Neural cell (in vitro differentiated cells): ENCODE measurements around the gene DBF4B. TPM values are rescaled to one million over a fixed set of nuclear protein-coding genes. Genes with fewer than 3 reads are reported as not detected.

ENCODE experiments used
- H2AFZ ChIP-seq: fragments of 200-600, 300-800 bp; sonication (generic), shearing (Covaris generic); 2 replicates; pipeline ENCODE4 v1.6.0; 2014; ENCODE audit warnings: low read depth, mild to moderate bottlenecking, antibody characterized with exemption, low read length, moderate library complexity
- H3F3A ChIP-seq: fragments of 200-600 bp; shearing (Covaris generic); 2 replicates; pipeline ENCODE4 v1.6.1; 2016; ENCODE audit warnings: mild to moderate bottlenecking, moderate library complexity, mixed read lengths, antibody characterized with exemption, low read length; ENCODE audit not compliant: insufficient read depth, poor library complexity, severe bottlenecking
- H3K27ac ChIP-seq: fragments of 200-600, 300-800 bp; sonication (generic), shearing (Covaris generic); 2 replicates; pipeline ENCODE4 v1.5.1; 2014; ENCODE audit warnings: mild to moderate bottlenecking, low read length, moderate library complexity
- H3K27me3 ChIP-seq: fragments of 300-800, 200-600 bp; sonication (generic), shearing (Covaris generic); 2 replicates; pipeline ENCODE4 v1.6.0; 2014; ENCODE audit warnings: mild to moderate bottlenecking, low read depth, low read length, moderate library complexity; ENCODE audit not compliant: insufficient read depth
- H3K36me3 ChIP-seq: fragments of 300-800, 200-600 bp; sonication (generic), shearing (Covaris generic); 2 replicates; pipeline ENCODE4 v1.5.1; 2014; ENCODE audit warnings: mild to moderate bottlenecking, antibody characterized with exemption, low read length, moderate library complexity; ENCODE audit not compliant: insufficient read depth
- H3K4me2 ChIP-seq: fragments of 300-800, 200-600 bp; sonication (generic), shearing (Covaris generic); 2 replicates; pipeline ENCODE4 v1.6.0; 2014; ENCODE audit warnings: mild to moderate bottlenecking, low read length
- H3K4me3 ChIP-seq: fragments of 300-800, 200-600 bp; sonication (generic), shearing (Covaris generic); 2 replicates; pipeline ENCODE4 v1.5.1; 2014; ENCODE audit warnings: mild to moderate bottlenecking, low read length, moderate library complexity
- H3K79me2 ChIP-seq: fragments of 200-600 bp; shearing (Covaris generic); replicated peaks from 2 replicates; pipeline ENCODE4 v1.6.0; 2014; ENCODE audit warnings: mild to moderate bottlenecking, low read length, moderate library complexity; ENCODE audit not compliant: insufficient read depth
- H3K9ac ChIP-seq: fragments of 300-800, 200-600 bp; sonication (generic), shearing (Covaris generic); 2 replicates; pipeline ENCODE4 v1.6.1; 2016; ENCODE audit warnings: mild to moderate bottlenecking, low read length, mixed read lengths
- H3K9me2 ChIP-seq: fragments of 200-600 bp; shearing (Covaris generic); 2 replicates; pipeline ENCODE4 v1.6.1; 2016; ENCODE audit warnings: mild to moderate bottlenecking, low read length, mixed read lengths; ENCODE audit not compliant: insufficient read depth
- H3K9me3 ChIP-seq: fragments of 200-600, 300-800 bp; sonication (generic), shearing (Covaris generic); 2 replicates; pipeline ENCODE4 v1.6.1; 2016; ENCODE audit warnings: mild to moderate bottlenecking, mixed run types, low read length, moderate library complexity, mixed read lengths
- H4K20me1 ChIP-seq: fragments of 200-600 bp; shearing (Covaris generic); 2 replicates; pipeline ENCODE4 v1.6.1; 2016; ENCODE audit warnings: mild to moderate bottlenecking, mixed run types; ENCODE audit not compliant: insufficient read depth
- EP300 ChIP-seq: fragments of 450-650 bp; conservative IDR thresholded peaks from 2 replicates; pipeline ENCODE4 v1.6.1; 2014; ENCODE audit warnings: antibody characterized with exemption, mild to moderate bottlenecking, moderate library complexity; ENCODE audit not compliant: poor library complexity, severe bottlenecking
- EZH2 ChIP-seq: fragments of 200-600, 300-800 bp; shearing (Covaris generic), sonication (generic); IDR thresholded peaks from 2 replicates; pipeline ENCODE4 v1.6.1; 2014; ENCODE audit warnings: antibody characterized with exemption, low read length, borderline replicate concordance, mild to moderate bottlenecking; ENCODE audit not compliant: insufficient read depth, poor library complexity, severe bottlenecking
- MXI1 ChIP-seq: fragments of 450-650 bp; conservative IDR thresholded peaks from 2 replicates; pipeline ENCODE4 v1.6.1; 2014; ENCODE audit warnings: antibody characterized with exemption, mild to moderate bottlenecking; ENCODE audit not compliant: poor library complexity, severe bottlenecking
- POLR2AphosphoS5 ChIP-seq: IDR thresholded peaks from 2 replicates; pipeline ENCODE4 v1.6.1; 2012
- RAD21 ChIP-seq: fragments of 450-650 bp; conservative IDR thresholded peaks from 2 replicates; pipeline ENCODE4 v1.6.1; 2014; ENCODE audit warnings: antibody characterized with exemption, mild to moderate bottlenecking, moderate library complexity
- SMC3 ChIP-seq: fragments of 450-650 bp; conservative IDR thresholded peaks from 2 replicates; pipeline ENCODE4 v1.6.1; 2014; ENCODE audit warnings: antibody characterized with exemption, mild to moderate bottlenecking, moderate library complexity; ENCODE audit not compliant: poor library complexity
- TAF1 ChIP-seq: IDR thresholded peaks from 2 replicates; pipeline ENCODE4 v1.6.1; 2012; ENCODE audit warnings: low read depth
- polyA plus RNA-seq: library from polyadenylated mRNA; depleted of rRNA; stranded (reverse); fragments of >200 nt; gene quantifications from 2 replicates; pipeline ENCODE4 v1.2.3, GENCODE V29; 2014
- TF ChIP-seq, protein P1 (sequence below): IDR thresholded peaks from 2 replicates; pipeline ENCODE4 v1.6.1; 2012; ENCODE audit warnings: borderline replicate concordance
- TF ChIP-seq, protein P2 (sequence below): fragments of 450-650 bp; IDR thresholded peaks from 2 replicates; pipeline ENCODE4 v1.5.1; 2014; ENCODE audit warnings: antibody characterized with exemption, mild to moderate bottlenecking, moderate library complexity; ENCODE audit not compliant: poor library complexity, severe bottlenecking

DBF4B gene
- polyA plus RNA-seq, 1 donor from 2014 or later: 10.7 TPM

DNA sequence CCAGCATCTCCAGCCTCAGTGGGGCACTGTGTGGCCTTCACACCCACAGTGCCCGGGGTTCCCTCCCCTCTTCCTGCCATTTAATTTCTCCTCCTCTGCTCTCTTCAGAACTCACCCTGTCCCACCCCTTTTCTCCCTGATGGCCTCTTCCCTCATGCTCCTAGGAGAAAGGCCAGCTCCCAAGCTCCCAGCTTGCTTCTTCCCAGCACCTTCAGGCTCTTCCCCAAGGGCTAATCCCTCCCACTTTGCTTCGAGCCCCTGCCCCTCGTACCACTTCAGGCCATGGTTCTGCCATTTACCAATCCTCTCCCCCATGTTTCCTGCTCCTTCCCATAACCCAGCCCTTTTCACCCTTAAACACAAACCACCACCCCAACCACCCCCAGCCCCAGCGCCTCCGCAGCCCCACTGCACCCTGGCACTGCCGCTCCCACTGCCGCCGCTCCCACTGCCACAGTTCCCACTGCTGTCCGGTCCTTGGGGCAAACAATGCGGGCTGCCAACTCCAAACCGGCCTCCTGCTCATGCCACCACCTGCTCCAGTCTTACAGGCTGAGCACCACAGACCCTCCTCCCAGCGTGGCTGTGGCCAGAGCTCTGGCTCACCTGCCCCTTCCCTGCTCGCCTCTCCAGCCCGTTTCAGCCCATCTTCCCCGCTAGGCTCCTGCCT, 78.9 kb downstream of the DBF4B start:
- H3K9me2 ChIP-seq: no peaks in the 10 kb centered on the region
- no peaks in the 10 kb centered on the region for H3K36me3 ChIP-seq
- no peak overlapping the region for H3K4me2 ChIP-seq
- H3K27ac ChIP-seq: no peak overlapping the region
- H2AFZ ChIP-seq: no peak overlapping the region
- TF ChIP-seq MXI1 (no peak), TAF1 (no peak), POLR2AphosphoS5 (no peak), SMC3 (no peak), RAD21 (no peak), EP300 (no peak), EZH2 (no peak)
- TF ChIP-seq, protein P1, sequence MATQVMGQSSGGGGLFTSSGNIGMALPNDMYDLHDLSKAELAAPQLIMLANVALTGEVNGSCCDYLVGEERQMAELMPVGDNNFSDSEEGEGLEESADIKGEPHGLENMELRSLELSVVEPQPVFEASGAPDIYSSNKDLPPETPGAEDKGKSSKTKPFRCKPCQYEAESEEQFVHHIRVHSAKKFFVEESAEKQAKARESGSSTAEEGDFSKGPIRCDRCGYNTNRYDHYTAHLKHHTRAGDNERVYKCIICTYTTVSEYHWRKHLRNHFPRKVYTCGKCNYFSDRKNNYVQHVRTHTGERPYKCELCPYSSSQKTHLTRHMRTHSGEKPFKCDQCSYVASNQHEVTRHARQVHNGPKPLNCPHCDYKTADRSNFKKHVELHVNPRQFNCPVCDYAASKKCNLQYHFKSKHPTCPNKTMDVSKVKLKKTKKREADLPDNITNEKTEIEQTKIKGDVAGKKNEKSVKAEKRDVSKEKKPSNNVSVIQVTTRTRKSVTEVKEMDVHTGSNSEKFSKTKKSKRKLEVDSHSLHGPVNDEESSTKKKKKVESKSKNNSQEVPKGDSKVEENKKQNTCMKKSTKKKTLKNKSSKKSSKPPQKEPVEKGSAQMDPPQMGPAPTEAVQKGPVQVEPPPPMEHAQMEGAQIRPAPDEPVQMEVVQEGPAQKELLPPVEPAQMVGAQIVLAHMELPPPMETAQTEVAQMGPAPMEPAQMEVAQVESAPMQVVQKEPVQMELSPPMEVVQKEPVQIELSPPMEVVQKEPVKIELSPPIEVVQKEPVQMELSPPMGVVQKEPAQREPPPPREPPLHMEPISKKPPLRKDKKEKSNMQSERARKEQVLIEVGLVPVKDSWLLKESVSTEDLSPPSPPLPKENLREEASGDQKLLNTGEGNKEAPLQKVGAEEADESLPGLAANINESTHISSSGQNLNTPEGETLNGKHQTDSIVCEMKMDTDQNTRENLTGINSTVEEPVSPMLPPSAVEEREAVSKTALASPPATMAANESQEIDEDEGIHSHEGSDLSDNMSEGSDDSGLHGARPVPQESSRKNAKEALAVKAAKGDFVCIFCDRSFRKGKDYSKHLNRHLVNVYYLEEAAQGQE: no peak
- TF ChIP-seq, protein P2, sequence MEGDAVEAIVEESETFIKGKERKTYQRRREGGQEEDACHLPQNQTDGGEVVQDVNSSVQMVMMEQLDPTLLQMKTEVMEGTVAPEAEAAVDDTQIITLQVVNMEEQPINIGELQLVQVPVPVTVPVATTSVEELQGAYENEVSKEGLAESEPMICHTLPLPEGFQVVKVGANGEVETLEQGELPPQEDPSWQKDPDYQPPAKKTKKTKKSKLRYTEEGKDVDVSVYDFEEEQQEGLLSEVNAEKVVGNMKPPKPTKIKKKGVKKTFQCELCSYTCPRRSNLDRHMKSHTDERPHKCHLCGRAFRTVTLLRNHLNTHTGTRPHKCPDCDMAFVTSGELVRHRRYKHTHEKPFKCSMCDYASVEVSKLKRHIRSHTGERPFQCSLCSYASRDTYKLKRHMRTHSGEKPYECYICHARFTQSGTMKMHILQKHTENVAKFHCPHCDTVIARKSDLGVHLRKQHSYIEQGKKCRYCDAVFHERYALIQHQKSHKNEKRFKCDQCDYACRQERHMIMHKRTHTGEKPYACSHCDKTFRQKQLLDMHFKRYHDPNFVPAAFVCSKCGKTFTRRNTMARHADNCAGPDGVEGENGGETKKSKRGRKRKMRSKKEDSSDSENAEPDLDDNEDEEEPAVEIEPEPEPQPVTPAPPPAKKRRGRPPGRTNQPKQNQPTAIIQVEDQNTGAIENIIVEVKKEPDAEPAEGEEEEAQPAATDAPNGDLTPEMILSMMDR: no peak
- H3K27me3 ChIP-seq: no peaks in the 10 kb centered on the region
- H3K79me2 ChIP-seq: no peaks in the 10 kb centered on the region
- no peaks in the 10 kb centered on the region for H4K20me1 ChIP-seq
- H3K9me3 ChIP-seq: no peaks in the 10 kb centered on the region
- no peak overlapping the region for H3K4me3 ChIP-seq
- H3F3A ChIP-seq: no peaks in the 10 kb centered on the region
- no peak overlapping the region for H3K9ac ChIP-seq

DNA sequence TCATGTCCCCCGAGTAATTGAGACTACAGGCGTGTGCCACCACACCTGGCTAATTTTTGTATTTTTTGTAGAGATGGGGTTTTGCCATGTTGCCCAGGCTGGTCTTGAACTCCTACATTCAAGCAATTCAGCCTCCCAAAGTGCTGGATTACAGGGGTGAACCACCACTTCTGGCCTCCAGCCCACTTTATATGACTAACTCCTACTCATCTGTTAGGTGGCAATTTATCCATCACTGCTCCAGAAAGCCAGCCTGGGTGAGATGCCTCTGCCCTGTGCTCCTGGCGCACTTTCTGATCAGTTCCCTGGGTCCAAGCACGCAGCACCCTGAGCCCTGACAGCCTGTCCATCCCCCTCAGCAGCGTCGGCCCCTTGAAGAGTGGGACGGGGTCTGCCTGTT, 79.7 kb downstream of the DBF4B start:
- H3K4me3 ChIP-seq: no peak overlapping the region
- H4K20me1 ChIP-seq: no peaks in the 10 kb centered on the region
- H3K9me2 ChIP-seq: no peaks in the 10 kb centered on the region
- no peak overlapping the region for H3K9ac ChIP-seq
- no peaks in the 10 kb centered on the region for H3K9me3 ChIP-seq
- H3K79me2 ChIP-seq: no peaks in the 10 kb centered on the region
- no peaks in the 10 kb centered on the region for H3K27me3 ChIP-seq
- H3F3A ChIP-seq: no peaks in the 10 kb centered on the region
- H3K36me3 ChIP-seq: no peaks in the 10 kb centered on the region
- no peak overlapping the region for H2AFZ ChIP-seq
- no peak overlapping the region for H3K4me2 ChIP-seq
- TF ChIP-seq POLR2AphosphoS5 (no peak), EZH2 (no peak), EP300 (no peak), TAF1 (no peak), SMC3 (no peak), RAD21 (no peak), MXI1 (no peak)
- TF ChIP-seq, protein P2: no peak
- TF ChIP-seq, protein P1: no peak
- H3K27ac ChIP-seq: no peak overlapping the region
